PFSK-1 (cell line): ENCODE measurements around the gene GBP7.

ENCODE experiments used
- FOXP2 ChIP-seq: optimal IDR thresholded peaks from 2 replicates; pipeline ENCODE3; 2011; ENCODE audit warnings: borderline replicate concordance, control low read depth, inconsistent platforms; ENCODE audit not compliant: insufficient read depth; ENCODE audit errors: extremely low read length, extremely low read depth
- POLR2AphosphoS5 ChIP-seq: IDR thresholded peaks from 2 replicates; pipeline ENCODE4 v1.6.1; 2012; ENCODE audit warnings: low read depth, mild to moderate bottlenecking, control low read depth, low read length, moderate library complexity
- REST ChIP-seq, 2 experiments: IDR thresholded peaks; 2 replicates each; pipeline versions ENCODE4 v1.6.1 to v1.8.0; 2011 to 2012; ENCODE audit warnings: low read depth in 2 of 2, low read length in 2 of 2, control low read depth in 1 of 2, inconsistent platforms in 1 of 2, mild to moderate bottlenecking in 1 of 2, moderate library complexity in 1 of 2; ENCODE audit not compliant: insufficient read depth in 1 of 2
- SIN3A ChIP-seq: IDR thresholded peaks from 2 replicates; pipeline ENCODE4 v1.6.1; 2012; ENCODE audit warnings: mild to moderate bottlenecking, low read length, moderate library complexity, borderline replicate concordance; ENCODE audit not compliant: insufficient read depth
- TAF1 ChIP-seq: IDR thresholded peaks from 2 replicates; pipeline ENCODE4 v1.6.1; 2012; ENCODE audit warnings: low read length, control low read depth, borderline replicate concordance; ENCODE audit not compliant: insufficient read depth

GRCh38 chr1:89104687-89105086 is 71.1 kb downstream of the GBP7 start:
- TF ChIP-seq POLR2AphosphoS5 (no peak), REST (IDR thresholded peaks at IDR 0.05; ENCODE audit: insufficient read depth in 1 of 2, low read depth in 2 of 2, low read length in 2 of 2) (no peak), TAF1 (no peak), FOXP2 (no peak), SIN3A (no peak)
